DMS153 (cell line): ENCODE results near the gene NDUFB4.

Experiments
- DNase-seq: peaks from one replicate; lab custom pipeline; 2025; lab: John Stamatoyannopoulos, UW

Gene NDUFB4

DNA sequence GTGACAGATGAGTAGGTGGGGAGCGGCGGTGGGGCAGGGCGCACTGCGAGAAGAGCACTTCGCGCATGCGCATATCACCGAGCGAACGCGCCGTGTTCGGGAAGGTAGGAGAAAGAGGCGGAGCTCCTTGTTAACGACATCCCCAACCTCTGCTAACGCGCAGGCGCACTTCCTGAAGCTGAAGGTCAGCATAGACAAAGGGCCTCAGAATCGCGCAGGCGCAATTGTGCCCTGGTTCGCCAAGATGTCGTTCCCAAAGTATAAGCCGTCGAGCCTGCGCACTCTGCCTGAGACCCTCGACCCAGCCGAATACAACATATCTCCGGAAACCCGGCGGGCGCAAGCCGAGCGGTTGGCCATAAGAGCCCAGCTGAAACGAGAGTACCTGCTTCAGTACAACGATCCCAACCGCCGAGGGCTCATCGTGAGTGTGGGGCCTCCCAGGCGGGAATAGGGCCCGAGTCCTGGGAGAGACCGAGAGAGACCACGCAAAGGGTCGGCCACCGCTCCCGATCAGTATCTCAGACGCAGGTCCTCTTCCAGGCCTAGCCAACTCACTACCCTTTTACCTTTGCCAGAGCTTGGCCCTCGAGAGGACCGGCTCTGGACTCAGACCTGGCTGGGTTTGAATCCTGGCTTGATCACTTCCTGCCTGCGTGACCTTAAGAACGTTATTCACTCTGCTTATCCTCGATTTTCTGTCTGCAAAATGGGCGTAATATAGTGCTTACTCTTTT is at the start of gene NDUFB4:
TSS of gene NDUFB4 (plus strand) at position 221 of the 737 bp plus-strand sequence. CDS start at position 245, 24 bp downstream.
- peak; percentile 99 for DNase-seq

DNA sequence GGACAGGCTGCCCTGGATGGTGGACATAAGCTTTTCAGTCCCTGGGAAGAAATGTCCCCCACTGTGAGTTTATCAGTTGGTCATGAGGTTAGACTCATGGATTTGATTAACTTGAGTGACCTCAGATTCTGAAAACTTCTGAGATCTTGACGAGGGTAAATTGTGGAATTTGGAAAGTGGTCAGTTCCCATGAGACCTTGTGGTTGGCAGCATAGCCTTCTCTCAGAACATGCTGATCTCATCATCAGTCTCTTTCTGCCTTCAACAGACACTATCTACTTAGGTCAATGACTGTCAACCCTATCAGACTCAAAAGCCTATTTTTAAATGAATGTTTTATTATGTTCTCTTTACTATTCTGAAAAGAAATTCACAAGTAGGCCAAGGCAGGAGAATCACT is 45.6 kb upstream of the NDUFB4 start:
- no peak for DNase-seq

DNA sequence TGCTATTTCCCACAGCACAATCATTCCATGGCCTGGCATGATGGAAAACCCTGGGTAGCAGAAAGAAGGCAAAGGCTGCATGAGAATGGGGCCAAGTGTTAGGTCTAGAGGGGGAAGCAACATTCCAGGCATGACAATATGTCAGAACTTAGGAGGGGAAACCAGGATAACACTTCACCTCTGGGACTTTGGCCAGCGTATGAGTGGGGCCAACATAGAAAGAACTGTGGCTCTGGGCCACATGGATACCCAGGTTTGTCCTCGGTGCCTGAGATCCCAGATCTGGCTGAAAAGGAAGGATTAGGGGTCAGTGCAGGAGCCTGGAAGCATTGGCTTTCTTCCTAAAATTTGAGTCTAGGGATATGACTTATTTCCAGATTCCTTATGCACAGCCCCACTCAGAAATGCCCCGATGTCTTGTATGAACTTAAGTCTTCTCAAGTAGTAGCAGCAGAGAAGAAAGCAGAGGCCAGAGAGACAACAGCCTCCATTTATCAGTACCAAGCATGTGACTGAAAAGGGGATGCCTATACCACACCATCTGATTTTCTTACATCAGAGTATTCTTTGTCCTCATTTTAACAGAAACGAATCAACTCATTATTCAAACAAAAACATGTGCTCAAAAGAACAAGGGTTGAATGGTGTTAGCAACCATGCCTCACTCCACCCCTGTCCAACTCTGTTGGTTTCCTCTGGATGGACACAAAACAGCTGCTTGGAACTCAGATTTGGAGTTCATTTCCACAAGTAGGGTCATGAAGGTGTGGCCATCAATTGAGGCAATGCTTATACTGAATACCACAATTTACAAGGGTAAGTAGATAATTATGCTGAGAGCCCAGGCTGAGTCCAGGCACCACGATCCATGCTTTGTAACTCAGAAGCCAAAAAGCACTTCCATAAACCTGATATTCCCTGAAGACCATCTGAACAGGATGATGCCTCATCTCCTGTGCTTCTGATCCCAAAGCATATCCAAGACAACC is 43.7 kb upstream of the NDUFB4 start:
- DNase-seq: no peak

DNA sequence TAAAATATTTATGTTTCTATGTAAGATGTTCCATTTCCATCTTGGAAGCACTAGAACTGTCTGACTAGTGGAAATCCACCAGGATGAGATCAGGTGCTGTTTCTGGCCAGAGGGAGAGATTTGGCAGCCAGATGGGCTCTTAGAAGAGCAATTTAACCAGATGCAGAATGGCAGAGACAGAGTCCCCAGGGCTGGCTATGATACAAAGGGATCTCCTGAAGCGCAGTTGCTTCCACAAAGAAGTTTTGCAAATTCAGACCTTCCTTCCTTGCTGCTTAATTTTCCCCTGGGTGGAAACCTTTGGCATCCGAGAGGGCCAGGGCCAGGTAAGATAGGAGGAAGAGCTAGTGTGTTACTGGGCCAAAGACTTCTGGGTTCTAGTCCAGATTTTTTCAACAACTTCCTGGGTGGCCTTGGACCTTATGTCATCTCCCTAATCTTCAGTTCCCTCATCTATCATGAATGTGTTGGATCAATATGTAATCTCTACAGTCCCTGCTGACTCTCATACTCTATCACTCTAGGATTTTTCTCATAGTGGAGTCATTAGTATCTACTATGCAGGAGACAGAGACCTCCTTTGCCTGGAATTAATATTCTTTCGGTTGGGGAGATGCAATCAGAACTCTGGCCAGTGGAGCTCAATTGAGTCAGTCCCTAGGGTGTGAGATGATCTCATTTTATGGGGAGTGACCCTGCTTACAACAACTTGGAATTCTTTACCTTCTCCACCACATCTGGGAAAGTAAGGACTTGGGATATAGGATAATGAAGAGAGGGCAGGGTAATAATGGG is 41.1 kb upstream of the NDUFB4 start:
- DNase-seq: no peak

DNA sequence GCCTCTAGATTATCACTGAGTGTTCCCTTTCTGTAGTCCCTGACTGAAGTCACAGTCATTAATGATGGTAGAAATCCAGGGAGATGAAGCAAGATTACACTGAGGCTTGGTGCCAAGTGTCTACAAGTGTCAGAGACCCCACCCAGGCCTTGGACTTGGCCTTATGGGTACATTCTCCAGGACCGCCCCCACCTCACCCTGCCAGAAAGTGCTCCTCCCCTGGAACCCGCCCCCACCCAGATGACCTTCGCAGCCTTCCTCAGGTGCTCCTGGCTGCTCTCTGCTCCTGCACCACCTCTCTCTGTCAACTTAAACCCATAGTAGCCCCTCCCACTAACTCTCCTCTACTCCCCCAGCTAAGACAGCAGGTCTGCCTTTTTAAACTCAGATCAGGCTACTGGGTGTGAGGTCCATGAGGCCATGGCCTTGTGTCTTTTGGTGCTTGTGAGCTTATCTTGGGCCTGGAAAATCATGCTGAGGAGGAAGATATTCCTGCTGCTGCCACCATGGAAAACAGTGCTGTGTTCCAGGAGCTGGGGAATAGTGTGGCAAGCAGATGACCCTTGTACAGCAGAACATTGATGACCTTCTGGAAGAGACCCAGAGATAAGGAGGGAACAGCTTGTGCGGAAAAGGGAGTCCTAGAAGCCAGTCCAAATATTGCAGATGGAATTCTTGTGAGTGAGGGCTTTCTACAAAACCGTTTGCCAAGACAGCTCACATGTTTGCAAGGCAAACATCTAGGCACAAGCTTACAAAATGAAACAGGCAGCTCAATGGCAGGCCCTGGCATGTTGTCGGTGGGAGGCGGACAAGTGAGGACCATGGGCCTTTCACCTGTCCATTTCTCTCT is 40.3 kb upstream of the NDUFB4 start:
- DNase-seq: no peak

DNA sequence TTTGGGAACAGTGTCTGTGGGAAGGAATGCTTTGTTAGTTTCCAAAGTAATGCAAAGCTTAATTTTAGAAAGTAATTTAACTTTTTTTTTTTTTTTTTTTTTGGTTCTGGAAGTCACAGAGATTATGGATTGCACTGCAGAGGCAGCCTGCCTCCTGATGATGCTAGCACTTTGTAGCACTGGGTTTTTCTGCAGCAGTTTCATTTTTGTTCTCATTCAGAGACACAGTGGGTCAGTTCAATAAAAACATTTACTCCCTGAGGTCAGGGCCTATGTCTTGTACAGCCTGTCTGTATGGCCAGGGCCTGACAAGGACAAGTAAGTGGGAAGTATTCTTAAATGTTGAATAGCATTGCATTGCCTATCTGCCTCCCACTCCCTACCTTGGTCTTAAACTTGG is 39.0 kb upstream of the NDUFB4 start:
- DNase-seq: no peak

DNA sequence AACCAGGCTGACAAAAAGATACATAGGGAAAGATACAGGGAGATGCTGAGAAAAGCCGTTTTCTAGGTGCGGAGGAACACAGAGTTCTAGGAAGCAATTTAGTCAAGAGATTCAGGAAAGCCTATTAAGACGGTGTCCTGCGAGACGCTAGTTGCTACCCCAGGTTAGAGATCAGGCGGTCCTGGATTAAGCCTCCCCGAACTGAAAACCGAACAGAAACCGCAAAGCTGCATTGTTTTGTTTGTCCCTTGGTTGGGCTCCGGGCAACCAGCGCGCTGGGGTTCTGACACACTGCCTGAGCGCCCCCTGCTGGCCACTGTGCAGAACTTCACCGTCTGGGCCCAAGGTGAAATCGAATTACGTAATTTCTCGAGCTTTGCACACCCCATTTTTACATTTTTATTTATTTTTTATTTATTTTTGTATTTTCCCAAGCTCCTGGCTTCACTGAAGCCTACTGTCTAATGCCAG is 37.3 kb upstream of the NDUFB4 start:
- DNase-seq: peak; percentile 72

DNA sequence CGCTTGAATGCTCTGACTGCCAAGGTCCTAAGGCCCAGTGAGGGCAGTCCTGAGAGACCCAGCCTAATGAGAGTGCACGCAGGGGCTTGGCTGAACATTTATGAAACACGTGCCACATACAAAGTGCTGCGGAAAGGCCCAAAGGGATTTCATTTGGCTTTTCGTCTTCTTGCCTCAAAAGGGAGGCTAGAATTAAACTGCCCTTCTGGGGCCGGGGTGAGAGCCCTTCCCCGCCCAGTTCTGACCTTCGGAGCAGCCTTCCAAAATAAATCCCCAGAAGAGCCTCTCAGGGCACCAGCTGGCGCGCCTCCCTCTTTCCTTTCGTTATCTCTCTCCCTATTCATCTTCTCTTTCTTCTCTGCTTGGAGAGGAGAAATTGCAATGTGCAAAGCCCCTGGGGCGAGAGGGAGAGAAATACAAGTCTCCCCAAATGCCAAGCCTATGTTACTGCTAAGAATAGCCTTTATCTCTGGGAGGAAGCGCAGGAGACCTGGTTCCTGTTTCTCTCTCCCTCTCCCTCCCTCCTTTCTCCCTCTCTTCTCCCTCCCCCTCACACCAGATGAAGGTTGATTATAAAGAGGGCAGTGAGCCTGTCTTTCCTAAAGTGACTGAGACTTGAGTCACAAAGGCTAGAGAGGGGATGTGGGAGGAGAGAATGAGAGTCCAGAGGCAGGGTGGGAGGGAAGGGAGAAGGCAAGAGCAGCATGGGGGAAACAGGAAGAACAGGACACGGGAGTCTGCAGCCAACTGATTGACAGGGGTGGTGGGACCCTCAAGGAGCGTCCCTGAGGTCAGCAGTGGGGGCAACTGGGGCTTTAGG is 36.7 kb upstream of the NDUFB4 start:
- peak; percentile 6 for DNase-seq

DNA sequence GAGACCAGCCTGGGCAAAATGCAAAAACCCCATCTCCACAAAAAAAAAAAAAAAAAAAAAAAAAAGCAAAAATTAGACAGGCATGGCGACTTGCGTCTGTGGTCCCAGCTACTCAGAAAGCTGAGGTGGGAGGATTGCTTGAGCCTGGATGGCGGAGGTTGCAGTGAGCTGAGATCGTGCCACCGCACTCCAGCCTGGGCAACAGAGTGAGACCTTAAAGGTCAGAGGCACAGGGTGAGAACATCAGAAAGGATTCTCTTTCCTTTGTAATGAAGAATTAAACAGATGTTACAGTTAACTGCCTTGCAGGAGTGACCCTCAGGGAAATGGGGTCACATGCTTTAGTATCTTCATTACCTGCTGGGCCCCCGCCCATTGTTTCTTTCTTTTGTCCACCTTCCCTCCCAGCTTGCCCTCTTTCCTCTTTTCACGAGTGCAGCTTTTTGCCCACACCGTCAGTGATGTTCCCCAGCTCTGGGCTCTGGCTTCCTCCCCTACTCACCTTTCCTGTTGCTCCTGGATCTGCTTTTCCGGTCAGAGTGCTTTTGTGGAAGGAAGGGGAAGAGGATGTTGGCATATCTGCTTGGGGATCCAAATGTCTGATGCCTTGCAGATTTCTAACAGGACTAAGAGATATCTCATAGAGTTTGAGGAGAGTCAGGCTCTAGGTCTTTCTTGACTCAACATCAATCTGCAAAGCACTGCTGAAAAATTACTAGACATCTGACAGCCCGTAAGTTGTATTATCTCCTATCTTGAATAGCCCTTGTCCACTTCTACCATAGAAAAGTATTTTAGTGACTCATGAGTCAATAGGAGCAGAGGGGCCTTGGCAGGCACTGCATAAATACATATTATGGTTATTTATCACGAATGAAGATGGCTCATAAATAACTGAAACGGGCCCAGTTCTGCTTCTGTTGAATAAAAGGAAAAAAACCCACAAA is 35.6 kb upstream of the NDUFB4 start:
- no peak for DNase-seq

DNA sequence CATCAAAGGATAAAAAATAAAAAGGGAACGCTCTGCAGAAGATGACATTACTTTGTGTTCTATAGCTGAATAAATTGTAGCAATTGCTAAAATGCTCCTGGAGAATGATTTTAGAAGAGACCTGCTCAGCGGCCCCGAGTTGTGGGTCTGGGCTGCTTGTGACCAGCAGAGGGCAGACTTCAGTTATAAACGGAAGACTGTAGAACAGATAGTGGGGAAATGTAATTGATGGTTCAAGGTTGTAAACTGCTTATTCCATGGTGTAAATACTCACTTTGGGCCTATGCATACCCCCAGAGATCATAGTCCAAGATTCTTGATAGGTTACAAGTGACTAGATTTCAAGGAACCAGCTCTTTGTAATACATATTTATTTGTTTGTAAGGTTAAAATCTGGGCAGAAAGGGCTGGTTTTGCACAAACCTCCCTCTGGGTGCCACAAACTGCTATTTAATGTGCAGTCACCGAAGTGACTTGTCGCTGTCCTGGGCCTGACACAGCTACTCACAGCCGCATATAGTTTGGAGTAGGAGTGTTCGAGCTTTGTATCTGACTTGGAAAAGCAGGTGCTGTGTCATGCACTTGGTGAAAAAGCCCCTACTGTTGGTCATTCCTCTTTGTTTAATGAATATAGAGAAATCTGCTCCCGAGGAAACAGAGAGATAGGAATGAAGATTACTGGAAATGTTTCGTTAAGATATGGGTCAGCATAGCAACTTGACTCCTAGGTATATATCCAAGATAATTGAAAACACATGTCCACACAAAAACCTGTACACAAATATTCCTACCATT is 34.7 kb upstream of the NDUFB4 start:
- peak; percentile 20 for DNase-seq

DNA sequence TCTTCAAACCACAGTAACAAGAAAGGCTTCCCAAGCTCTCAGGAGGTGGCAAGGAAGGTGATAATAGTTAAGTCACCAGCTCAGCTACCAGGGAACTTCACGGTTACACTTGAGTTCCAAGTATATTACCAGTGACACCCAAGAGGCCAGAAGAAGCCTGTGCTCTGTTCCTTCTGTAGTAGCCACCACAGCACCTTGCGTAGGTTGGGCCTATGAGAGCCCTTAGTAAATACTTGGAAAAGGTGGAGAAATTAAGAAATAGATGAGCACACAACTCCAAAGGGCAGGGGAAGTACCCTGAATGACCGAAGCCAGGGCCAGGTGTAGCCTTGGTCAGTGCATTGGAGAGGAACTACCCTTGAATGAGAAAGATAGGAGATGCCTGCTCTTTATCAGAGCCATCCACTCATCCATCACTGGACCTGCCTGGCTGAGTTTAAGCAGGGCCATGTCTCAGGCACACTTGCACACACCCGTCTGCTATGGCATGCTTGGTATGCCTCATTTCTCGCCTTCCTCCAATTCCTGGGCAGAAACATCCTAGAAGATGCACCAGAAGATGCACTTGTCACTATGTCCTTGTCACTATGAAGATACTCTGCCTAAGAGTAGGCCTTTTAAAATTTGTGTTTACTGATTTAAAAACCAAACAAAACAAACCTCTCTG is 32.6 kb upstream of the NDUFB4 start:
- no peak for DNase-seq

DNA sequence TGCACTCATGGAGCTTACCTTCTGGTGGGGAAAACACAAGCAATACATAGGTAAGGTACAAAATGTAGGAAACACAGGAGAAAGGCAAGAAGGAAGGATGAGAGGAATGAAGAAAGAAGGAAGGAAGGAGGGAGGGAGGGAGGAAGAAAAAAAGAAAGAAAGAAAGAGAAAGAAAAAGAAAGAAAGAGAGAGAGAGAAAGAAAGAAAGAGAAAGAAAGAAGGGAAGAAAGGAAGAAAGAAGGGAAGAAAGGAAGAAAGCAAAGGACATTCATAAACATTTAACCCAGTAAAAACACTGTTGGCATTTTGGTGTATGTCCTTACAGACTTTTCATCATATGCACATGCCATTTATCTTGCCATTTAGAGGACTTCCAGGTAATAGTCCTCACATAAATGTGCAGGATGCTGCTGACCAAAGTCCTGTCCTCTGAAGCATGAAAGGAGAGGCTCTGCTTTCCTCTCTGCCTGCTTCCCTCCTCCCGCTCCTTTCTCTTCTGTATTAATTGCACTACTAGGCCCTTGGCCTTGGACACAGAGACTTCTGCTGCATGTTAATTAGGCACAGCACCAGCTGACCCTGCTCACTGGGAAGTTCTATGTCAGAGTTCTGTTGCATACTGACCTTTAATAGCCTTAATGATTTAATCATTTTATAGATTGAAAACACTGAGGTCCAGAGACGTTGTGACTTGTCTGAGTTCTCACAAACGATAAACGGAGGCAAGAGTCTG is 29.7 kb upstream of the NDUFB4 start:
- DNase-seq: no peak

DNA sequence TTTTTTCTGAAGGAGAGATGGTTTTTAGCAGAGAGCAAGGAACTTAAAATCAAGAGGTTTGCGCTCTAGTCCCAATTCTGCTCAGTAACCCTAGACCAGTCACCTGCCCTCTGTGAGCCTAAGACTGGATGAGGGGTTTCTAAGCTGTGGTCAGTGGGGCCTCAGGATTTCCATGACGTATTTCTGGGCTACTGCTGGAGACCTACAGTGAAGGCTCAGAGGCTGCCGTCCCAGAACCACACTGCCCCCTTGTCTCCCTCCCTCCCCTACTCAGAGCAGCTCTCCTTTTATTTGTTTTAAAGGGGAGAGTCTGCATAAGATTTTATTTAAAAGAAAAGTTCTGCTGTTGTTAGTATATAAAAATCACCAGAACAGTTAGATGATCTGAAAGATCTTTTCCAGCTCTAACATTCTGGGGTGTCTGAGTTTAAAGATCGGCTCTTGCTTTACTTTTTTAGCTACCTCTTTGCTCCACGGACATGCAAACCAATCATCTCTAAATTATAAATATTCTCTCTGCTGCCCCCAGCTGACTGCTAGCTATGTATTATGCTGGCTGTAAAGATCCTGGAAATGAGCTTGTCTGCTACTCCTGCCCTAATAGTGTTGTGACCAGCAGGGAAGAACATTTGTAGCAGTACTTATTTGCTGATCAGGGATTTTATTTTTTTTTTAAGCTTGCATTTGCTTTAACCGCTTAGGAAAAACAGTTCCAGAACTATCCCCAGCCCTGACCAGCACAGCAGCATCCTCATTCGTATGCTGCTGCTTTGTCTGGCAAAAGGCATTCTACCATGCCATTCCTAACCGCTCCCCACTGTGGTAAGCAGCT is 28.6 kb upstream of the NDUFB4 start:
- DNase-seq: peak; percentile 7

DNA sequence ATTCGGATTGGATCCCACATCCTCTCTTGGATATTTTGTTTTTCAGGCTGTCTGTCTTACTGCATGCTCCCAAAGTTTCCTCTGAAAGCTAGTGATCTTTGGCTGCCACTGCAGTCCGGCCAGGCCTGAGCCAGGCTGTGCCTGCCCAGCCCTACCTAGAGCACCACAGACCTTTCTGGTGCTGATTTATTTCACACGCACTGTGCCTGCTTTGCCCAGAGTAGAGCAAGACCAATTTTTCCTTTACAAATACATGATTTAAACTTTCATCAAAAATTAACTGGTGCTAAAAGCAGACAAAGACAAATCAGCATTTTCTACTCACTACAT is 28.0 kb upstream of the NDUFB4 start:
- DNase-seq: no peak

DNA sequence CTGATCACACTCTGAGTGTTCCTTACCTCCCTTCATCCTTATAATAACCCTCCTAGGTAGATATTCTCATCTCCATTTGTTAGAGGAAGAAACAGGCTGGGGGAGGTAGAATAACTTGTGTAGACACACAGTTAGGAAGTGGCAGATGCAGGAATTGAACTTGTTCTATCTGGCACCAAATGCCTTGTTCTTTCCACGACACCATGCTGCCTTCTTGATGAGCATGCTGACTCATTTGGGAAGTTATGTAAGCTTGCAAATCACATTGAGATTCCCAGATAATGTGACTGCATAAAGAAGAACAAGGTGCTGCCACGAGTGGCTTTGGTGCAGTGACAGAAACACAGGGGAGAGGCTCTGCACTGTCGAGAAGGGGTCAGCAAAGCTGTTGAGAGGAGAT is 27.5 kb upstream of the NDUFB4 start:
- no peak for DNase-seq
